NCI-H1048 (cell line): ENCODE measurements around the gene DYNC2LI1.
"Not testable (repeated sequence)": the region's sequence is repeated elsewhere in the genome, so short reads cannot be mapped to it uniquely, and the experiment has no call there.

Experiments used
- DNase-seq: peaks from one replicate; lab custom pipeline; 2025; lab: John Stamatoyannopoulos, UW

DYNC2LI1 gene

DNA sequence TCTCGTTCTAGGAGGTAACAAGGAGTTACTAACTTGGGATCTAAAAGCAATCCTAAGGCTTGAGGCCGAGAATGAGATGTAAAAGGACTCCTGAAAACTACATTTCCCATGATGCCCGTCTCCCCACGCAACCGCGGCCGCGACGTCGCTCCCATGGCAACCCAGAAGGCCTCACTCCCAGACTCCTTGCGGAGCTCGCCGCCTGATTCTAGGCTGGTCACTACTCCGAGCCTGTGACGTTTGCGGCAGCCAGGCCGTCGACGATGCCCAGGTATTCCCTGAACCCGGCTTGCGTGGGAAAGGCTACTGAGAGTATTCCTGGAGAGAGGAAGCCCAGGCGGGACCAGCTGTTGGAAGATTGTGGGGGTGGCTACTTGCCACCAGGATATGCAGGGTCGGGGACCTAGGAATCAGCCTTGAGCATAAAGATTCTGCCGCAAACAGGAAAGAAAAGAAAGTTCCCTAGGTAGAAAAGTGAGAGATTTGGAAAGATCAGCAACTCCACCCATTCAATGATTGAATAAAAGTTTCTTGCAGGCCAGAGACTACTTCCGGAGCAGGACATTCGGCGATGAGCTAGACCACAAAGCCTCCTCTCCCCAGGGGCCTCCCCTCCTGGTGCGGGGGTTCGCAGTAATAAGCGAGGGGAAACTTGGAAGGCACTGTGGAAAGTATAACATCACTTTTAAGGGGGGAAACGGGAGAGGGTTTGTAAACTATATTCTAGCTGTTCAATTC lies at the start of gene DYNC2LI1:
Gene DYNC2LI1, plus strand, starts transcription at position 164 of the 738 bp plus-strand sequence. Its CDS starts 100 bp downstream, at position 264.
- DNase-seq: peak; percentile 74

DNA sequence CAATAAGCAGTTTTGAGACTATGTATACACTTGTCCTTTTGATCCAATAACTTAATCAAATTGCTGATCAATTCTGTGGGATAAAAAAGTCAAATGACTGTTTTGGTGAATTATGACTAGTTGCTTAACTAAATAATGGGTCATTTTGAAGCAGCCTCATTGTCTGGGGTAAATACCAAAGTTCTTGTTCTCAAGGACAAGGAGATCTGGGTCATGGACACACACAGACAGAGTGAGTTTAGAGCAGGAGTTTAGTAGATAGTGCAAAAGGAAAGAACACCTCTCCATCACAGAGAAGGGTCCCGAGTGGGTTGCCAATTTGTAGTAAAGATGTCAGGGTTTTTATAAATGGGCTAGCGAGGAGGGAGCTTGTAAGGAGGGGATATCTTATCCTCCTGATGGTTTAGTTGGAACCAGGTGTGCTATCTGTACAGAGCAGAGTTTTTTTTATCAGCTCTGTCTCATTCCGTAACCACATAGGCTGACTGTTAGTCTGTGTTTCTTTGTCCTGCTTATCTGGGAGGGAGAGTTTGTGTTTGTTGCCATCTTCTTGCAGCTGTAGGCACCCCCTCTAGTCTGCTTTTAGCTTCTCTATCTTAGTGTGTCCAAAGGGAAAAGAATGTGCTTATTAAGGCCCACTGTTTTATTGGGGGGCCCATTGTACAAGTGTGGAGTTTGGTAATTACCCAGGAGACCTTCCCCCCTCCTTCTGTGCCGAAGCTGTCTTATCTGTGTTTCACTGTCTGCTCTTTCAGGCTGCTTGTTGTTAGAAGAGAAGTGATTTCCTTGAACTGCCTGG lies 48.9 kb upstream of the DYNC2LI1 start:
- DNase-seq: no peak

- DNase-seq: no peak
These were observed 48.1 kb upstream of the DYNC2LI1 start for GRCh38 chr2:43725711-43726246.

DNA sequence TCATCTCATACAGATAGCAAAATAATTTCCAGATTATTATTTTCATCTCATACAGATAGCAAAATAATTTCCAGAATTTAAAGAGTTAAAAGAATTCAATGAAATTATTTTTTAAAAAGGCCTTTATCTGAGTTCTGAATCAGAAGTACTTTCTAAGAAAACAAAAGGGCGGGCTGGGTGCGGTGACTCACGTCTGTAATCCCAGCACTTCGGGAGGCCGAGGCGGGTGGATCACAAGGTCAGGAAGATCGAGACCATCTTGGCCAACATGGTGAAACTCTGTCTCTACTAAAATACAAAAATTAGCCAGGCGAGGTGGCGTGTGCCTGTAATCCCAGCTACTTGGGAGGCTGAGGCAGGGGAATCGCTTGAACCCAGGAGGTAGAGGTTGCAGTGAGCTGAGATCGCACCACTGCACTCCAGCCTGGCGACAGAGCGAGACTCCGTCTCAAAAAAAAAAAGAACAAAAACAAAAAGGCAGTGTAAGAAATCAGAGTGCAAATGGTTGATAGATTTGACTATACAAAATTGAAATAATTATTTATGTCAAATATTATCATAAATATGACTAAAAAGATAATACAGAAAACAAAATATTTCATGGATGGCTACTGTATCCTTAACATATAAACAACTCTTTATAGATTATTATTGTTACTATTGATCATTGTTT lies 46.7 kb upstream of the DYNC2LI1 start:
- DNase-seq: not testable (repeated sequence)

- no peak for DNase-seq
These were observed 46.2 kb upstream of the DYNC2LI1 start for GRCh38 chr2:43727634-43728014.

- no peak for DNase-seq
These were observed 44.2 kb upstream of the DYNC2LI1 start for GRCh38 chr2:43729491-43730174.

- DNase-seq: no peak
These were observed 42.6 kb upstream of the DYNC2LI1 start for GRCh38 chr2:43731211-43731610.

DNA sequence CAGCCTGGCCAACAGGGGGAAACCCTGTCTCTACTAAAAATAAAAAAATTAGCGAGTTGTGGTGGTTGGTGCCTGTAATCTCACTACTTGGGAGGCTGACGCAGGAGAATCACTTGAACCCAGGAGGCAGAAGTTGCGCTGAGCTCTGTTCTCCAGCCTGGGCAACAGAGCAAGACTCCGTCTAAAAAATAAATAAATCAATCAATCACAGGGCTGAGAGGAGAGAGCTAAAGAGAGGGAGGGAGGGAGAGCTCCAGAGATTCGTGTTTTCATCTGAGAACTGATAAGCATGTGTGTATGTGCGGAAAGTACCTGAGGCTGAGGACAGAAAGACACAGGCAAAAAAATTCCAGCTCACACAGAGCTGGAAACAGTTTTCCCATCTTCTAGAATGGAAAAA lies 37.2 kb upstream of the DYNC2LI1 start:
- no peak for DNase-seq

DNA sequence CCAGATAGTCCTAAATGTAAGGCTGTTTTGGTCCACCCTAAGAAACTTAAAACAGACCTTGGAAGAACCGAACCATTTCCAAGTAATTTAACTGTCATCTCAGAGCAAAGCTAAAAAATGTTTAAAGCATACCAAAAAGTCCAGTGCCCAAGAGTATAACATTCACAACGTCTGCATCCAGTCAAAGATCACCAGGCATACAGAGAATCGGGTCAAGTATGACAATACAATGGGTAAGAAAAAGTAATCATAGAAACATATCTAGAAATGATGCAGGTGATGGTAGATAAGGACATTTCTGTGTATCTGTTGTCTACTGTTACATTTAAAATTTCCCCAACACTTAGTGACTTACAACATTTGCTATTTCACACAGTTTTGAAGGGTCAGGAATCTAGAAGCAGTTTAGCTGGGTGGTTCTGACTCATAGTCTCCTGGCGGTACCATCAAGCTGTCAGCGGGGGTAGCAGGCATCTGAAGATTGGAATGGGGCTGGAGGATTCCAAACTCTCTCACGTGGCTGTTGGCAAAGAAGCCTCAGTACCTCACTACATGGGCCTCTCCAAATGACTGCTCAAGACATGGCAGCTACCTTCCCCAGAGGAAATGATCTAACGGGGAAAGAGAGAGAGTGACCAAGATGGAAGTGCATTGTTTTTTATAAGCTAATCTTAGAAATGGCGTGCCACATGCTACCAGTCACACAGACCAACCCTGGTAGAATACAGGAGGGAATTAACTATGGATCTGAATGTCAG lies 36.6 kb upstream of the DYNC2LI1 start:
- DNase-seq: no peak

- DNase-seq: no peak
These were observed 36.0 kb upstream of the DYNC2LI1 start for GRCh38 chr2:43737855-43738254.

DNA sequence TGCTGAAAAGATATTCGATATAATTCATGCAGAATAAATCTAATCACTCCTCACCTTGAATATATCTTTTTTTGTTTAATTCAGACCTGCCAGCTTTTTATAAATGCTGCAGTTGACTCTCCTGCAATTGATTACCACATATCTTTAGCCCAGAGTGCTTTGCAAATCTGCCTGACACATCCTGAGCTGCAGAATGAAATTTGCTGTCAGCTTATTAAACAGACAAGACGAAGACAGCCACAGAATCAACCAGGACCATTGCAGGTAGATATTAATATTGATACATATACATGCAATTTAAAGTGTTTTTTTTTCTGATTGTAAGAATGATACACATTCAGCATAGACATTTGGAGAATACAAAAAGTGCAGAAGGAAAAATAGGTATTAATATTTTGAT lies 35.6 kb upstream of the DYNC2LI1 start:
- no peak for DNase-seq

GRCh38 chr2:43743706-43744105 lies 30.1 kb upstream of the DYNC2LI1 start:
- no peak for DNase-seq

DNA sequence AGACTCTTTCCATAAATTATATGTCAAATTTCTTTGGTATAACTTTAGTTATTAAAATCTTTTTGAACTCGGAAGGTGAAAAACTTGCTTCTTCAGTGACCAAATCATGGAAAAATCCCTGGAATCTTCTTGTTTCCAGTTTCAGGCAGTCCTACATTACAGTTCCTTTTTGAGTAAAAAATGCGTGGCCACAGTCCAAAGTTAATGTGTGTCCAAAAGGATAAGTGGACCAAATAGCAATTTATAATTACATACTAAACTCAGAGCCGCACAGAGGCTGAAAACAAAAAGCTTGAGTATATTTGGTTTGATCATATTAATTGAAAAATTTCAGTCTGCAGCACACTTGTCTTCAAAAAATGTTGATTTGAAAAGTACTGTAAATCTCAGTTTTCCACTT lies 28.4 kb upstream of the DYNC2LI1 start:
- DNase-seq: no peak

DNA sequence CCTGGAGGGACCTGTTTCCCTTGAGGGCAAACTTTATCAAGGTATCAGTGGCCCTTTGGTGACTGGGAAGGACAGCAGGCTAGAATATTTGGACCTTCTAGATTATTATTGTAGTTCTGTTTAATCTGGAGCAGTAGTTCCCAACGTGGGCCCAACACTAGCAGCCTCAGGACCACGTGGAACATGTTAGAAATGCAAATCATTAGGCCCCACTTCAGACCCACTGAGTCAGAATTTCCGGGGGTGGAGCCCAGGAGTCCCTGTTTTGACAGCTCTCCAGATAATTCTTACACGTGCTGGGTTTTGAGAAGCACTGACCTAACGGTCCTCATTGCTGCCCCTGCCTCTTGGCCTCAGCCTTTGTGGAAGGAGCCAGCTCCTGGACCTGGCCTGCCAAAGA lies 25.5 kb upstream of the DYNC2LI1 start:
- no peak for DNase-seq

GRCh38 chr2:43749583-43749982 lies 24.3 kb upstream of the DYNC2LI1 start:
- DNase-seq: no peak

DNA sequence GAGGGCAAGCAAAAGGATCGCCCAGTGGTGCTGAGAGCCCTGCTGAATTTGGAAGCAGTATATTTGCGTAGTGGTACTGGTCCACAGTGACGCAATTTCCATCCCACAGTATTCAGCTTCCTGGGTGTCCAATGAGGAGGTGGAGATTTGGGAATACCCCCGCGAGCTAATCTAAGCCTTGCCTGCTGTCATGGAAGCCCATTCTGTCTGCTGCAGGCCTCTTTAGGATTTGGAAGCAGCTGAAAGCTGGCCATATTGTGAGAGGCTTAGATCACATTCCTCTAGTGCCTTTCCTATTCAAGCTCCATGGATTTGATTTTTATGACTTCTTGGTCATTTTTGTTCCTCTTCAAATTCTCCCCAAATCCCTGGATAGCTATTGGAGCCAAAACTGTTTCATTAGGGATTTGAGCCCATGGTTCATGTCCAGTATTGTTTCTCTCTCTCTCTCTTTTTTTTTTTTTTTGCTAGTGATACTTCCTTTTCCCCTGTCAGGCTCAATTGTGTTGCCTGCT lies 22.3 kb upstream of the DYNC2LI1 start:
- DNase-seq: no peak

- DNase-seq: no peak
These were observed 21.5 kb upstream of the DYNC2LI1 start for GRCh38 chr2:43752302-43752701.

DNA sequence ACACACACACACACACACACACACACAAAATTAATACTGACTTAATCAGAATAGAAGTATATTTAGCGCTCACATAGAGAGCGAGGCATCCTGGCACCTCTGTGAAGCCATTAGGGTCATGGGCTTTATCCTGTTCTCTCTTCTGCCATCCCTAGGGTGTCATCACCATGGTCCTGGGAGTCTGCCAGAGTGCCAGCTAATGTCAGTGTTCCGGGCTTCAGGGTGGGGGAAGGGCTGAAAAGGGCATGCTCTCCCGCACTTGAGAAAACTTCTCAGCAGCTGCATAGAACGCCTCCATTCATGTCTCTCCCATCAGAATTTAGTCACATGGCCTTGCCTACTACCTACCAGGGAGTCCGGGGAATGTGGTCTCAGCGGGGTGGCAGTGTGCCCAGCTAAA lies 19.7 kb upstream of the DYNC2LI1 start:
- no peak for DNase-seq

DNA sequence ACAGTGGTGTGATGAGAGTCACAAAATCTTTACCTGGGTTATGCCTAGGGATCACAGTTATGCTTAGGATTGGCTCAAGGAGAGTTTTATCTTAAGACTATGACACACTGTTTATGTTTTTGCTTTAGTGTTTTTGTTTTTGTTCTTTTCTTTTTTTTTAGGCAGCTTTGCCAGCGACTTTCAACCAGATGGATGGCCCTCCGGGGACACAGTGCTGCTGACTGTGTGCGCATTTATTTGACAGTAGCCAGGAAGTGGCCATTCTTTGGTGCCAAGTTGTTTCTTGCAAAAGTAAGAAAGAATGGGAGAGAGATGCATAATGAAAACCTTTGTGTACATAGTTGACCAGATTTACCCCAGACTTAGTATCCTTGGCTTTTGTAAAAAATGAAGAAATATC lies 15.1 kb upstream of the DYNC2LI1 start:
- DNase-seq: no peak

- DNase-seq: no peak
These were observed 14.6 kb upstream of the DYNC2LI1 start for GRCh38 chr2:43759195-43759594.

GRCh38 chr2:43762286-43762685 lies 11.6 kb upstream of the DYNC2LI1 start:
- no peak for DNase-seq
